Lower leg skin (tissue), 3 donors: ENCODE results near the gene RGS10.

Experiments used
- POLR2A ChIP-seq, 2 donors: fragments of 450-650 bp; IDR thresholded peaks; one replicate each; pipeline ENCODE4 v1.6.1; 2016 to 2017; ENCODE audit warnings: antibody characterized with exemption in 2 of 2, mild to moderate bottlenecking in 1 of 2, moderate library complexity in 1 of 2
- TF ChIP-seq, protein P1 (sequence below), 3 donors: fragments of 450-650 bp; IDR thresholded peaks; one replicate each; pipeline ENCODE4 v1.5.1; 2016; ENCODE audit warnings: antibody characterized with exemption in 3 of 3, mild to moderate bottlenecking in 3 of 3, moderate library complexity in 2 of 3

DNA sequence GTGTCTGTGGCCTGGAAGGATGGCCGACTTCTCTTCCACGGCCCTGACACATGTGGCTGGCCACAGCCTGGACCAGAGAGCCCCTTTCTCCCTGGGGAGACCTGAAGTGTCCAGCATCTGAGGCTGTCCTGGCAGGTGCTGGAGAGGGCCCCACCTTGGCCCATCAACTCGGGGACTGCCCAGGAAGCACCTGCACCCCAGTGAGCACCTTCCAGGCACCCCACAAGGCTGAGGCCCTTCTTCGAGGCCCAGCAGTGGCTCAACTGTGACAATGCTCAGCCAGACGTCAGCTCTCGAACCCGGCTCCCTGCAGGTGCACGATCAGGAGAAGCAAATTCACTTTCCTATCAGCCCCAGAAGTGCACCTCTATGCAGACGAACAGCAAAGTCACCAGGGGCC is 24.3 kb downstream of the RGS10 start:
- TF ChIP-seq, protein P1, sequence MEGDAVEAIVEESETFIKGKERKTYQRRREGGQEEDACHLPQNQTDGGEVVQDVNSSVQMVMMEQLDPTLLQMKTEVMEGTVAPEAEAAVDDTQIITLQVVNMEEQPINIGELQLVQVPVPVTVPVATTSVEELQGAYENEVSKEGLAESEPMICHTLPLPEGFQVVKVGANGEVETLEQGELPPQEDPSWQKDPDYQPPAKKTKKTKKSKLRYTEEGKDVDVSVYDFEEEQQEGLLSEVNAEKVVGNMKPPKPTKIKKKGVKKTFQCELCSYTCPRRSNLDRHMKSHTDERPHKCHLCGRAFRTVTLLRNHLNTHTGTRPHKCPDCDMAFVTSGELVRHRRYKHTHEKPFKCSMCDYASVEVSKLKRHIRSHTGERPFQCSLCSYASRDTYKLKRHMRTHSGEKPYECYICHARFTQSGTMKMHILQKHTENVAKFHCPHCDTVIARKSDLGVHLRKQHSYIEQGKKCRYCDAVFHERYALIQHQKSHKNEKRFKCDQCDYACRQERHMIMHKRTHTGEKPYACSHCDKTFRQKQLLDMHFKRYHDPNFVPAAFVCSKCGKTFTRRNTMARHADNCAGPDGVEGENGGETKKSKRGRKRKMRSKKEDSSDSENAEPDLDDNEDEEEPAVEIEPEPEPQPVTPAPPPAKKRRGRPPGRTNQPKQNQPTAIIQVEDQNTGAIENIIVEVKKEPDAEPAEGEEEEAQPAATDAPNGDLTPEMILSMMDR (IDR thresholded peaks at IDR 0.05), result no peak
- TF ChIP-seq POLR2A (IDR thresholded peaks at IDR 0.05), result no peak
